HG02759 (cell line): ENCODE results near the gene CD52.

Experiments
- ATAC-seq: cut with Tn5 transposase; IDR thresholded peaks from one replicate; pipeline ENCODE4 v1.9.1; 2021; ENCODE audit warnings: mild to moderate bottlenecking, moderate library complexity; ENCODE audit not compliant: unreplicated experiment

CD52 gene

DNA sequence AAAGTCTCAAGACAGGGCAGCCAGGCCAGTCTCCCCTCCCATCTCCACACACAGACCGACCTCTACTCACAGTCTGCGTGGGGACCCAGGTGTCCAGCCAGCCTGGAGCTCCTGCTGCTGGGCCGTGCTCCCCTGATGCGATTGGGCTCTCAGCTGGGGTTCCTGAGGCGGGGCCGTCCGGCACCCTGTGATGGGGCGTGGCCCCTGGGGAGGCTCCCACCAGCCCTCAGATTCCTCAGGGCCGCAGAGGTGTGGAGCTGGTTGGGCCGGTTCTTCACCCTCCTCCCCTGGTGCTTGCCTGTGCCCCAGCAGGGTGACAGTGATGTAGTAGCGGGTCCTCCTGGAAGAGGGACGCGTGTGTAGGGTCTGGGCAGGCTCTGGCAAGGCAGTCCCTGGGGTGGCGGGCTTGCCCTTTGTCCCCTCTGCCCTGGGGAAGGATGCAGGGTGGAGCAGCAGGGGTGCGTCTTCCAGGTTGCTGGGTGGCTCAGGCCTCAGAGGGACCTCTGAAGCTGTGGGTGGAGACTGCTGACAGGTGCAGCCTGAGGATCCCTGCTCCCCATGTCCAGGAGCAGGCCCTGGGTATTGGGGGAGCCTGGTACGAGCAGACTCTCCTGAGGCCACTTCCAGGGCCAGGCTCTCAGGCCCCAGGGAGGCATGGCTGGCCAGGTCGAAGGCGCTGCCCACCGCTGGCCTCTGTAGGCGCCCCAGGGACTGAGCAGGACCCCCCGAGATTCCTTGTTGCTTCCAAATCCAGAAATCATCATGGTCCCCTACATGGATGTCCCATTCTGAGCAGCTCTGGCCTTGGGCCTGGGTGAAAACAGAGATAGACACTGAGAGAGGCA, 36.4 kb downstream of the CD52 start, which contains the start of gene CRYBG2:
Gene CRYBG2 (minus strand): TSS at position 155 of the 845 bp plus-strand sequence. CDS start 7,473 bp downstream, outside the sequence.
- ATAC-seq: no peak

DNA sequence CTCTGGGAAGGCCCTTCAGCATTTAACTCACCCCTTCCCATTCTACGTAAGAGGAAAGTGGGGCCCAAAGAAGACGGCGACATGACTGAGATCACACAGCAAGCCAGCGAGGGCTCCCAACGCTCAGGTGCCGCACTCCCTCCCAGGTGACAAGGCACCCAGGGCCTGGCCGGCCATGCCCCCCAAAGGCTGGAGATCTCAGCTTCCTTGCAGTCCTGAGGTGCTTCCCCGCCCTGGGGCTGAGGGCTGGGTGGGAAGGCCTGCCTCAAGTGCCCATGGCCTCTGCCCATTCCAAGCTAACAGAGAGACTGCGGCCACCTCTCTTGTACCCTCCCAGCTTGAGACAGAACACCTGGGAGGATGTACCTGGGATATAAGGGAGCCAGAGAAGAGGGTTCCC, 37.2 kb downstream of the CD52 start:
- ATAC-seq: no peak

DNA sequence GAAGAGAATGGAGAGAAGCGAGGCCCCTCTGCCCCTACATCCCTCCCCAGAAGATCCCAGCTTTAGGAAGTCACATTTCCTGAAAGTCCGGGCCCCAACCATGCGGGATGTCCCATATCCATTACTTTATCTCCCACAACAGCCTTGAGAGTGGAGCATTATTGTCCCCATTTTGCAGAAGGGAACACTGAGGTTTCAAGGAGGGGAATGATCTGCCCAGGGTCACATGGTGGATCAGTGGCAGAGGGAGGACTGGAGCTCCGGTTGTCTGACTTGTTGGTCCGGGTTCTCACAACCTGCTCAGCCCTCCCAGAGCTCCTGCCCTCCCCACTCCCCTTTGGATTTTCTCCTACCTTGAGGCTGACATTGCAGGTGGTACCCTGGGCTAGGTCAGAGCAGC, 38.3 kb downstream of the CD52 start:
- ATAC-seq: no peak

DNA sequence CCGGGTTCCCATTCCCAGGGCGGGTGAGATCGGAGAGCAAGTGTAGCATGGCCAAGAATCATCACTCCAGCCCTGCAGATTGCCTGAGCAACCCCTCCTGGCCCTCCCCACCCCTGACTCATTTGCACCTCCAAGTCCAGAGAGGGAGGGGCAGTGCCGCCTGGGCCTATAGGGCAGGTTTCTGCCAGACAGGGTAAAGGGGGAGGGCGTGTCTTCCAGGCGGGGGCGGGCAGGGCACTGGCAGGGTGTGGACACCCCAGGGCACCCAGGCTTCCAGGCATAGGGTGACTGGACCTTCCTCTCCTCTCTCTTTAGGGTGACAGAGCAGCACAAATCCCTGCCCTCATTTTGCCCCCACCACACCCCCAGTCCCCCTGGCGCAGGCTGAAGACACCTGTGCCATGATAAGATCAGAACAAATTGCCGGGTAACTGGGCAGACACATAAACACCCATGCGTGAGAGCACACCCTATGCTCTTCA, 39.4 kb downstream of the CD52 start:
- no peak for ATAC-seq

DNA sequence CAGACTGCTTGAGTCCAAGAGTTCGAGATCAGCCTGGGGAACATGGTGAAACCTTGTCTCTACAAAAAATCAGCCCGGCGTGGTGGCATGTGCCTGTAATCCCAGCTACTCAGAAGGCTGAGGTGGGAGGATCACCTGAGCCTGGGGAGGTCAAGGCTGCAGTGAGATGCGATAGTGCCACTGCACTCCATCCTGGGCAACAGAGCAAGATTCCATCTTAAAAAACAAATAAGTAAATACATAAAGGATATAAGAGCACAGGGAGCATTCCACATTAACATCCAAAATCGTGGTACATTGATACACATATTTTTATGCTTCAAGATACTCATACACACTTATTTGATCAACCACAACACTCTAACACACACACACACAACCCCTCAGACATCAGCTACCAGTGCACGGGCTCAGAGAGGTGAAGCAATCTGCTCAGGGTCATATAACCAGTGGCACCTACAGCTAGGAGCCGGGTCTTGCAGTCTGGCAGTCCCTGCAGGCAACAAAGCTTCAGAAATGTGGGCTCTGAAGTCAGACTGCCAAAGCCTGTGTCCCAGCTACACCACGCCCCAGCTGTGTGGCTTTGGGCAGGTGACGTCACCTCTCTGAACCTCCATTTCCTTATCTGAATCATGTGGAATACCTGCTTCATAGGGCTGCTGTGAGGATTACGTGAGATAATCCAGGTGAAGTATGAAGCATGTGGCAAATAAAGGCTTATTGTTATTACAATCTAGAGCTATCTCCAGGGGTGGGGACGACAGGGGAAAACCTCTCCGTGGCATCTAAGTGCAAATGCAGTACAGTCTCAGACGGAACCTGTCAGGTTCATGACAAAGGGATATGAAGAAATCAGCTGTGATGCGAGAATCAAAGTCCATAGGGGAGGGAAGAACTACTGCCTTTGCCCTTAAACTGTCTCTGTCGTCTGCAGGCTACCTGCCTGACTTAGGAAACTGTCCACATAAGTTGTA, 40.9 kb downstream of the CD52 start:
- no peak for ATAC-seq

DNA sequence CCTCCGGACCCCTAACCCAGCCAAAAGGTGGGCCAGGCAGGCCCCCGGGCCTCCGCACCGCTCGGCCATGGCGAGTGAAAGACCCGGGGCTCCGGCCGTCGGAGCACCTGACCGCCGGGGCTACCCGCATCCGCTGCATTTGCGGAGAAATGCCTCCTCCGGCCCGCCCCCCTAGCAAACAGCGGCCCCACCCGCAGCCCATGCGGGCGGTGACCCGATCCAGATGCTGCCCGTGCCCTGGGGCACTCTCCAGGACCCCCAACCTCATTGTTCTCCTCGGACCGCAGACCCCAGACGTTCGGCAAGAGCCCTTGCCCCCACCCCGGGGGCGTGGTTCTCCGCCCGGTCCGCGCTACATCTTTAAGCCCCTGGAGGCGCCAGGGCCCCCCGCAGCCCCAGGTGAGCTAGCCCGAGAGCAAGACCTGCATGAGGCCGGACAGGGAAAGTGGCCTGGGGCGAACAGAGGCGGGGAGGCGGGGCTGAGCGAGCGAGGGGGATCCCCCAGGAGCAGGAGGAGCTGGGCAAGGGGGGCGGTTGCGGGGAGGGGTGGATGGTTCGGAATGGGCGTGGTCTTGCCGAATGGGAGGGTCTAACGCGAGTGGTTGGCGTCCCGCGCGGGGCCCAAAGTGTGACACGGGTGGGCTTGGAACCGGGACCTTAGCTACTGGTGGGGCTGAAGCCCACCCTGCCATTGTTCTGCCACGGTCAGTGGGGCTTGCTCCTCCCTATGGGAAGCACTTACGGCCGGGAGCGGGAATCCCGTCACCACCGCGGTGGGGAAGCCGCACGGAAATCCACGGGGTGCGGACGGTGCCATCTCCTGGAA, 42.4 kb downstream of the CD52 start:
- no peak for ATAC-seq

DNA sequence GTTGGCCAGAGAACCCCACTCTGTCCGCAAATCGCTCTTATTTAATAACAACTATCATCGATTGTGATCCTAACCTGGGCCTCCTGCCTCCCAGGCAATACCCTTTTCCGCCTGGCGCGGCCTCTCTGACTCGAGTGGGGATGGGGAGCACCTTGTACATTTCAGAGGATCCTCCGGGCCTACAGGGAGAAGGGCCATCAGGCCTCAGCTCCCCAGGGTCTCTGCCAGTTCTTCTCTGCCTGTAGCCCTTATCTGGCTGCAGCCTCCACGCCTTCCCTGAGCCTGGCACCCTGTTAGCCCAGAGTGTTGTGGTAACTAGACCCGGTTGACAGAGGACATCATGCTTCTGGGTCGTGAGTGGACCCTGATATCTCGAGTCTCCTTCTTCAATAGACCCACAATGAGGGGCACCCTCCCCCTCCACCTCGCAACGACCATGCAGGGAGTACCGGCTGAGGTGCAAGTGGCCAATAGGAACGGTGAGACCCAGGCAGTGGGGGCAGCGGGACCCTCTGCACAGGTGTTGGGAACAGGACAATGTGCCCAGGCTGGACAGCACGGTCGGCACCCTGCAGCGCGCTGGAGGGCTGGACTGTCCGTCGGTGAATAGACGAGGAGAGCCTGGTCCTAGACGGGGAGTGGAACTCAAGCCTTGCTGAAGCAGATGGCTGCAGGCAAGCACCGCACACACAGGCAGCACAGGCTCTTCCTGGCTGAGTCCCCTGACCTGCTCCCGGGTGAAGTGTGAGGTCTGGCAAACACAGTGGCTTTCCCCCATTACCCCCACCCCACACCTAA, 43.2 kb downstream of the CD52 start:
- no peak for ATAC-seq

DNA sequence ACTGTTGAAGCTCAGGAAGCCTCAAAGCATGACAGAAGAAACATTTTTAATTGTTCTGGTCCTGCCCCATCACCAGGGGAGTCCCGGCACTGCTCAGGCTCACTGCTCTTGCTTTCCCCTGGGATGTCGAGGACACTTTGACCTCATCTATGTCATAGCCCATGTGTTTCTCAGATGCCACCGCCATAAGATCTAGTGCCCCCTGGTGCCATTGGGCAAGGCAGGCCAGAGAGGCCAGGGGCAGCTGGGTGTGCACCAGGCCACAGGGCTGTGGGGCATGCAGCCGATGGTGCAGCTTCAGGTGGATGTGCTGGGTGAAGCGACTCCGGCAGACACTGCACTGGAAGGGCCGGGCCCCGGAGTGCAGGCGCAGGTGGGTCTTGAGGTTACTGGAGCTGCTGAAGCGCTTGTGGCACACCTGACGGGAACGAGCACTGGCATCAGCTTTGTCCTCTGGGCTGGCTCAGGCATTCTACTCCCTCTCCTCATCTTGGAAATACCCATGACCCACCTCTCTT, 43.9 kb downstream of the CD52 start:
- no peak for ATAC-seq

DNA sequence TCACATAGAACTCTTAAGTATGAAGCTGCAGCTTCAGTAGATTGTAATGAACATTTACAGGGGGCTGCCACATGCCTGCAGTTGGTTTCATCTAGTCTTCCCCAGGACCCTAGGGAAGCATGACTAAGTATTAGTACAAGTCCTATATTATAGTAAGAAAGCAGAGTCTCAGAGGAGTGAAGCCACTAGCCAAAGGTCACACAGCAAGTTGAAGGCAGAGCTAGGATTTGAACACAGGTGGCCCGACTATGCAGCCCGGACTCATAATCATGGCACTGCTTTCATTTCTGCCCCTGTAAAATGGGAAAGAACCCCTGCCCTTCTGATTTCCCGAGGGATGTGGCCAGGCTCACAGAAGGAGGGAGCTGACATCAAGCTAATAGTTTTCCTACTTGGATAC, 44.6 kb downstream of the CD52 start:
- no peak for ATAC-seq

DNA sequence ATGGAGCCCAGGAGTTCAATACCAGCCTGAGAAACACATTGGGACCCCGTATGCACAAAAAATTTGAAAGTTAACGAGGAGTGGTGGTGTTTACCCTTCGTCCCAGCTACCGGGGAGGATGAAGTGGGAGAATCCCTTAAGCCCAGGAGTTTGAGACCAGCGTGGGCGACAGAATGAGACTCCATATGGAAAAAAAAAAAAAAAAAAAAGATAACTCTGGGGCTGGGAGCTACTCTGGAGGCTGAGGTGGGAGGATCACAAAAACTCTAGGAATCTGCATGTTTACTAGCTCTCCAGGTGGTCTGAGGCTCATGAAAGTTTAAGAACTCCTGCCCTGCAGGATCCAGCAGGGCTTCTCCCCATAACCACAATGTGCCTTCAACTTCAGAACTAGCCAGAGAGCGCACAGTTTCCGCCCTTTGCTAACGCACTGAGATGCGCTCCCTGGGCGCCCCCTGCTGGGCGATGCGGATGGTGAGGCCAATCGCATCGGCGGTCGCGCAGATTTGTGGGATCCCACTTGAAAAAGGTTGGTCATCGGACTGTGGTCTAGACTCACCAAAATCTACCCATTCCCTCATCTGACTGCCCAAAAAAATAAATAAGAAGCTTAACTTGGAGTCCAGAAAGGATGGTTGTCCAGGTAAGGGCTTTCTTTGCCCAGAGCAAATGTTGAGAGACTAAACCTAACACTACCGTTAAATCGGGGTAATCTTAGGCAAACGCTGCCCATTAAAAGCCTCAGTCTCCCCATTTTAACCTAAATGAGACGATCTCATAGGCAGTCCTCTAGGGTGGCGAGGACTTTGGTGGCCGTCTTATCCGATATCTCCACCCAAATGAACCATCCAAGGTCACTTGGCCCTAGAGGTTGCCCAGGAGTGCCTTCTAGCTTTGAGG, 46.0 kb downstream of the CD52 start:
- no peak for ATAC-seq

DNA sequence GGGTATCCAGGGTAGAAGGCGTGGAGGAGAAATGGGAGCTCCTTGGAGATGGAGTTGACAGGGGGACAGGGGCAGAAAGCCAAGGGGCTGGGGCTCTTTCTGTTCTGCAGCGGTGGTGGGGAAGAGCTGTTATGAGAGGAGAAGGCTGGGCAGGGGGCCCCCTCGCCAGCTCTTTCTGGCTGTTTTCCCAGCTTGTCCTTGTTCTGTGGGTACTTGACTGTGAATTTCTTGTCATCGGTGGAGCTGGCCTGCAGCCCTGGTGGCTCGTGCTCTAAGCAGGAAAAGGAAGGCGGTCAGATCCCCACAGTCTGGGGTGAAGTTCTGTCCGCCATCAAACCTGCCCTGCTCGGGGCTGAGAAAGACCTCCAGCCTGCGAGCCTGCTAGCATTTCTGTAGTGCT, 47.2 kb downstream of the CD52 start:
- no peak for ATAC-seq

DNA sequence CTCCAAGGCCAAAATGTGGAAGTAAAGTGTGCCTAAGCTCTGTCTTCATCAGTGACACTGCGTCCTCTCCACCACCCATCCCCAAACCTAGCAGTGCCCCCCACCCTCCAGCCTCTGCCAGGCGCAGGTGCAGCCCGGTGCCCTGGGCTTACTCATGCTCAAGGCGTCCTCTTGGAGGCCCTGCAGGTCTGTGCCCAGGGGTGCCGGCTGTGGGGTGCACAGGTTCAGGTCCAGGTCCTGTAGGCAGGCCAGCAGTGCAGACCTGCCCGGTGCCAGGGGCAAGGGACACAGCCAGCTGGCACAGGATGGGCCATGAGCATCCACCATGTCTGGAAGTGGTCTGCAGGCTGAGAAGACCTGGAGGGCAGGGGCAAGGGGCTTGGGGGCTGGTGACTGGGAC, 49.7 kb downstream of the CD52 start:
- ATAC-seq: no peak

DNA sequence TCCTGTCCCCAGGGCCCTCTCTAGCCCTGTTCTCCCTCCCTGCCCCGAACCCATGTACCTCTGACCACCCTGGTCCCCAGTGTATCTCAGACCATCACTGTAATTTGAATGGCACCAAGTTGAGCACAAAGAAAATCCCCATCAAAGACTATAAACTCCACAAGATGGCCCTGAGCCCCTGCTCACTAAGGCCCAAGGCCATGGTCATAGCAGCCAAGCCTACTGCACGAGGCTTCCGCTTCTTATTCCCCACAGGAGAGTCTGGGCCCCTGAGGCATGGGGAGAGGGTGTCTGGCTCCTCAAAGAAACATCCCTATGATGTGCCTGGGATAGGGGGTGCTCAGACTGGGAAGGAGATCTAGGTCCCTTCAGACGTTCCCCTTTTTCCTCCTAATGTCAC, 50.2 kb downstream of the CD52 start:
- no peak for ATAC-seq

DNA sequence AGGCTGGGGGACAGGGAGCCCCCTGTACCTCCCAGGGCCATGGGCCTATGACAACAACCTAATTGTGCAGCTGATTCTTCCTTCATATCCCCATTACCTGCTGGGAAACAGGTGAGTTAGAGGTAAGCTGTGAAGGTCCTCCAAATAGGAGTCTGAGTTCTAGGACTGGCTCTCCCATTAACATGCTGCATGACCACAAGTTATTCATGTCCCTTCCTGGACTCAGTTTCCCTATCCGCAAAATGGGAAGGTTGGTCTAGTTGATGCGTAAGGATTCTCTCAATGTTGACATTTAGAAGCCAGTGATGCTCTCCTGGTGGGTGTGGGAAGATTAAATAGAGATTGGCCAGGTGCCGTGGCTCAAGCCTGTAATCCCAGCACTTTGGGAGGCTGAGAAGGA, 50.7 kb downstream of the CD52 start:
- ATAC-seq: no peak
